NCI-H1417 treated with DMSO at 0.1 percent for 48 hours (cell line): ENCODE measurements around the gene TMEM163.
"Not testable (repeated sequence)": the region's sequence is repeated elsewhere in the genome, so short reads cannot be mapped to it uniquely, and the experiment has no call there.

Experiments
- DNase-seq: peaks from one replicate; lab custom pipeline; 2025; lab: John Stamatoyannopoulos, UW

Gene TMEM163

GRCh38 chr2:134489732-134490384, 228.9 kb downstream of the TMEM163 start:
- DNase-seq = no peak

GRCh38 chr2:134482766-134483340, 235.9 kb downstream of the TMEM163 start:
- no peak for DNase-seq

- no peak for DNase-seq
Observed at GRCh38 chr2:134482131-134482723, 236.6 kb downstream of the TMEM163 start.

GRCh38 chr2:134479696-134480330, 239.0 kb downstream of the TMEM163 start:
- no peak for DNase-seq

DNA sequence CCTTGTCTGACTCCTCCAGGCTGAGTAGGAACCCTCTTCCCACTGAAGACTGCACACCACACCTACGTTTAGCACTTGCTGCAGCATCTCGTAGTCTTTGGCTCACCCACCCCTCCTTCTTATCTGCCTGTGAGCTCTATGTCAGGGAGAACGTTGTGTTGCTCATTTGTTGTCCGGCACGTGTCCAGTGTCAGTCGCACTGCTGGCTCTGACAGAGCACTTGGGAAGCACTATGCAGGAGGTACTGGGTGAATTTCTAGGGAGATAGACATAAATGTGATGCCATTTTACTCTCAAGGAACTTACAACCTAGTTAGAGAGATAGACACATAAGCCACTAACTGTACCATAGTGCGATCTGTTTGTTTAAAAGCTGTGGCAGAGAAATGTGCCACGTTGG, 241.8 kb downstream of the TMEM163 start:
- DNase-seq = not testable (repeated sequence)

- no peak for DNase-seq
Observed at GRCh38 chr2:134470561-134471168, 248.1 kb downstream of the TMEM163 start.

DNA sequence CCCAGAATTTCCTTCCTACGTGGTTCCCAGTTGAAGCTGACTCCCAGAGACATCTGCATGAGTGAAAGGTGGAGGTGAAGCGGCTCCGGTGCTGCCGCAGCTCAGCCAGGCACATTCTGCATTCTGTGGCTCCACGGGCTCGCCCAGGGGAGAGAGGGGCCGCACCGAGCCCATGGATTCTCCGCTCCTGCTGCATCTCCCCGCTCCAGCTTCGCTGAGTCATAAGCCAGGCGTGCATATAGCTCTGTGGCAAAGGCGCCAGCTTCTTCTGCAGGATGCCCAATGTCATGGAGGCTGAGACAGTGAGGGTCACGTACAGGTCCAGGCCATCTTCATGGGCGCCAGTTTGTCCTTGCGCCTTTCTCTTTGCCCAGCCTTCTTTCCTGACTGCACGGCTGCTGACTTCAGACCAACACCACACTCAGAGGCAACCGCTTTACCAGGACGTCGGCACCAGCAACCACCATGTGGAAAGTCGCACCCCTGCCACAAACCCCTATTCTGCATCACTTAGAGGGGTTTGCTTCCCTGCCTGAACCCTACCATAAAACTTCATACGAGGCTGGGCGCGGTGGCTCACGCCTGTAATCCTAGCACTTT, 249.2 kb downstream of the TMEM163 start:
- DNase-seq = no peak

DNA sequence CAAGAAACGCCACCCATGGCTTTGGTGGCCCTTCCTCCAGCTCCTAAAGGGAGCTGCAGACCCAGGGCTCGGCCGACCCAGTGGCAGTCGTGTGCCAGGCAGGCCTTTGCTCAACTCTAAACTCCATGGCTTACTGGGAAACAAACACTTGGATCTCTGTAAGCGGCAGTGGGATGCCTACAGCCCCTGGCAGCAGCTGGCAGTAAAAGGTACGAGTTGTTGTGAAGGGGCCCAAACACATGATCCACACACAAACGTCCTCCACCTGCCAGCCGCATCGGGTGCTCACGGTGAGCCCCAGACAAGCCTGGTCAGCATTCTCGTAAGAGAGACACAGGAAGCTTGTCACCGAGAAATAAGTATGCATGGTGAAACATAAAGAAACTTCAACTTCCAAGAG, 250.0 kb downstream of the TMEM163 start:
- no peak for DNase-seq

- DNase-seq = no peak
Observed at GRCh38 chr2:134468164-134468563, 250.6 kb downstream of the TMEM163 start.

- DNase-seq = peak; percentile 24
Observed at GRCh38 chr2:134466141-134466540, 252.7 kb downstream of the TMEM163 start.

- DNase-seq = no peak
Observed at GRCh38 chr2:134465228-134466105, 253.3 kb downstream of the TMEM163 start.

DNA sequence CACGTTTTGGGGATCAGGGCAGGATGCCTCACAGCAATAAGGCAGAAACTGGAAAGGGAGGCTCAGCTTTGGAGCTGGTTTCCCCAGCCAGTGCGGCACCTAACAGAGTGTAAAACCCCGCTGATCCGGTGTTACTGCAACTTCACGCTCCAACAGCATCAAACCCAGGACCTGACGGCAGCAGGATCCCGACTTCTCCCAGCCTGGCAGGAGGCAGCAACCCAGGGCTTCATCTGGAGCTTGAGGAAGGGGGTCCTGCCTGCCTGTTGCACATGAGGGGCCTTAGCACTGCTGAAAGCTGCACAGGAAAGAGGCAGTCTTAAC, 255.1 kb downstream of the TMEM163 start:
- DNase-seq = no peak

DNA sequence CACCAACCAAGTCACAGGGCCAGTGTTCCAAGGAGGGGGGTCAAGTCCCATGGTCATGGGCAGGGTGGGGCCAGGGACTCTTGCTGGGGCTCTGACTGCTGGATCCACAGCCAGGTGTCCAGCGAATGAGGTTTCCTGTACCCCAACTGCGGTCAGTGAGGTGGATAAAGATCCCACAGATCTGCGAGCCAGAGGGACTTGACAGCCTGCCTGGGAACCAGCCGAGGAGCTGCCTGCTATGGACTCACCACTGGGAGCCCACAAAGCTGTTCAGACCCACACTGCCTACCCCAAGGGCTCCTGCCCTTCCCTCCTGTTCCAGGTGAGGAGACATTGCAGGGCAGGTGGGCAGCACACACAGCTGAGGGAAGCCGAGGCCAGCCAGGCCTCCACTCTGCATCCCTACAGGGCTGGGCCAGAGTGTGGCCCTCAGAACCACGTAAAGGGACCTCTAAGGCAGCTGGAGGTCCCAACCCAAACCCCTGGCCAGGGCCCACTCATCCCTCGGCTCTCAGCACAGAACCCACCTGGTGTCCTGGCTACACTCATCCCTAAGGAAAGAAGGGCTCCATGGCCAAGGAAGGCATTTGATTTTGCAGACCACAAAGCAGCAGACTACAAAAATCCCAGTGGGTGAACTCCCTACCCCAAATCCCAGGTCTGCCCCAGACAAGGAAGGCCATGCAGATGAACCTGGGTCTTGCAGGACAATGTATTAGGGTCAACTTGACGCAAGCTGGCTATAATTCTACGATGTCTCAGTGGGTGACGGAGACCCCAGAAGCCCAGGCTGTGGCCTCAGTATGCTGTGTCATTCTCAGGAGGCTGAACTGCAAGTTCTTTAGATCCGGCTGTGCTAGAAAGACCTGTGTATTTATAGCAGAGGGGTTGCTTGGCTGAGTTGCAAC, 255.8 kb downstream of the TMEM163 start:
- no peak for DNase-seq

DNA sequence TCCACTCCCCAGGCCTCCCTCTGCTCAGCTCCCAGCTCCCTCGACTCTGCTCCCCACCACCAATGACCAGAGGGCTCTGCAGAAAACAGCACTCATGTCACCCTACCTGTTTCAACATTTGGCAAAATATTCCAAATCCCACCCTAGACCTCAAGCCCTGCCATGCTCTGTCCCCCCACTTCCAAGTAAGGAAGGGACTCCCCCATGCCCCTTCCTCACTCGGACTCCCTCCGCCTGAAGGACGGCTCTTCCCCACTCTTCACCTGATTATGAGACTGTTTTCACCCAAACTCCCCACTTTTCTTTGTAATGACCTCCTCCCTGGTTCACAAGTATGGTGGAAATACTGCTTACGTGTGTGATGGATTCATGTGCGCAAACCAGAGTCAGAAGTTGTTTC, 256.5 kb downstream of the TMEM163 start:
- DNase-seq = no peak

DNA sequence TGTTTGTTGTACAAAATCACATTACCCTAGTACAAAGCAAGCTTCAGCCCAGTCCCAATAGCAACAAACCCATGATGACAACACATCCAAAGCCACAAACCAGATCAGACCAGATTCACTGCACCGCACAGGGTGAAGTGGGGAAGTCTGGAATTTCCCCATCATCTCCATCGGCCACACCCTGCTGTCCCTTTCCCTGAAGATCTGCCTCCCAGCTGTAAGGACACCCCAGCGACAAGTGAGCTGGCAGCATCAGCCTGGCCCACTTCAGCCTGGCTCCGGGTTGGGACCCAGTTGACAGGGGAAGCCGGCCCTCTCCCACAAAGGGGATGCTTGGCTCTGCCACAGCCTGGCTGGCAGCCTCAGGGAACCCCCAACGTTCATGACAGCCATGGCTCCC, 257.3 kb downstream of the TMEM163 start:
- DNase-seq = no peak

DNA sequence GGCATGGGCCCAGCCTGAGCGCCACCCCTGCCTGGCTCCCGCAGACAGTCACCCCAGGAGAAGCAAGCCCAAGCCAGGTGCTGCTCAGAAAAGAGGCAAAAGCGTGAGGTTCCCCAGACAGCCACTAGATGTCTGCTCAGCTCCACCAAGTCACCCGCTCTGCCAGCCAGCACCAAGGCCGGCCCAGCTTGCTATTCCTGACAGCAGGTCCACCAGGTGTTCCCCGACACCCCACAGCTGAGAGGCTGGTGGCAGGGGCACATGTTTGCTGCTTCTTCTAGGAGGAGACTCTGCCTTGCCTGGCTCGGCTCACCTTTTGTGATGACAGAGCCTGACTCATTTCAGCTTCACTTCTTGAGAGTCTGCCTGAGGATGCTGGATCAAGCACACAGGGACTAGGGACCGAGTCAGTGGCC, 258.2 kb downstream of the TMEM163 start:
- peak; percentile 18 for DNase-seq

- DNase-seq = no peak
Observed at GRCh38 chr2:134459706-134460406, 258.9 kb downstream of the TMEM163 start.

- no peak for DNase-seq
Observed at GRCh38 chr2:134458950-134459349, 259.9 kb downstream of the TMEM163 start.

- DNase-seq = no peak
Observed at GRCh38 chr2:134458473-134458853, 260.3 kb downstream of the TMEM163 start.
